Testis (tissue), 3 donors: ENCODE results near the gene RET. TPM values are rescaled to one million over a fixed set of nuclear protein-coding genes. Genes with fewer than 3 reads are reported as not detected.

ENCODE experiments used
- DNase-seq: peaks from one replicate; pipeline ENCODE4 v3.0.0-alpha.2; 2019
- H3K27ac ChIP-seq, 2 donors: fragments of 200-600 bp; sonication (generic); one replicate each; pipeline ENCODE4 v1.5.1; 2019
- H3K27me3 ChIP-seq: fragments of 200-600 bp; sonication (generic); one replicate; pipeline ENCODE4 v1.5.1; 2019
- H3K36me3 ChIP-seq: fragments of 200-600 bp; sonication (generic); one replicate; pipeline ENCODE4 v1.5.1; 2017; ENCODE audit warnings: low read depth; ENCODE audit errors: missing control alignments
- H3K4me1 ChIP-seq: fragments of 200-600 bp; sonication (generic); one replicate; pipeline ENCODE4 v1.5.1; 2019
- H3K4me3 ChIP-seq, 2 donors: fragments of 200-600 bp; sonication (generic); one replicate each; pipeline ENCODE4 v1.5.1; 2017 to 2019
- H3K9me3 ChIP-seq: fragments of 200-600 bp; sonication (generic); one replicate; pipeline ENCODE4 v1.5.1; 2017
- CTCF ChIP-seq, 3 experiments: fragments of 450-650 bp in 2 of 3; fragments of 200-600 bp in 1 of 3; sonication (generic) in 1 of 3; IDR thresholded peaks; one replicate each; pipeline ENCODE4 v1.5.1; 2016 to 2019; ENCODE audit warnings: antibody characterized with exemption in 3 of 3, mild to moderate bottlenecking in 2 of 3, moderate library complexity in 1 of 3
- POLR2A ChIP-seq: fragments of 450-650 bp; IDR thresholded peaks from one replicate; pipeline ENCODE4 v1.6.1; 2017; ENCODE audit warnings: antibody characterized with exemption, mild to moderate bottlenecking, moderate library complexity
- WGBS, 2 donors: methylation state at CpG; one replicate each; pipeline ENCODE4 v1.1.5; 2018; 5-methylcytosine and 5-hydroxymethylcytosine counted together
- intact Hi-C: fragments of 100-400 bp; cut with DNase I; formaldehyde crosslinking; loops from one replicate; pipeline ENCODE4 v1.15.1; 2023; ENCODE audit warnings: low total_unique reads
- polyA plus RNA-seq: library from polyadenylated mRNA; stranded (reverse); fragments of 350-450 nt; fragmentation: Illumina TruSeq; extraction: RNeasy Lipid Tissue Mini Kit (QIAGEN cat#74804); gene quantifications from one replicate; pipeline ENCODE4 v1.2.3, GENCODE V29; 2014; ENCODE audit warnings: low read depth, low replicate concordance; ENCODE audit not compliant: insufficient read depth
- total RNA-seq, 2 donors: library from RNA; depleted of rRNA; stranded (reverse); fragments of >200 nt; gene quantifications; one replicate each; pipeline ENCODE4 v1.2.3, GENCODE V29; 2016

RET gene
- total and polyA plus RNA-seq, 3 donors from 2014 or later = 5.1 to 9.5 (median 7.3) TPM

- DNase-seq = no peak
- 65 to 71% methylated on average over 5 of the region's 5 CpGs for WGBS, 2 donors
- intact Hi-C loops = no loop called here
- H3K4me3 ChIP-seq = no peak overlapping the region
- no peaks in the 10 kb centered on the region for H3K27me3 ChIP-seq
- TF ChIP-seq CTCF (IDR thresholded peaks at IDR 0.05) (no peak), POLR2A (no peak)
- H3K36me3 ChIP-seq = no peaks in the 10 kb centered on the region
- no peaks in the 10 kb centered on the region for H3K4me1 ChIP-seq
- no peak overlapping the region for H3K27ac ChIP-seq
- H3K9me3 ChIP-seq = no peaks in the 10 kb centered on the region
Measured at GRCh38 chr10:43083764-43084163, 6.9 kb downstream of the RET start.

- DNase-seq = no peak
- TF ChIP-seq CTCF (IDR thresholded peaks at IDR 0.05) (no peak), POLR2A (no peak)
- no peaks in the 10 kb centered on the region for H3K36me3 ChIP-seq
- H3K27me3 ChIP-seq = no peaks in the 10 kb centered on the region
- H3K4me1 ChIP-seq = no peaks in the 10 kb centered on the region
- no peak overlapping the region for H3K27ac ChIP-seq
- intact Hi-C loops = no loop called here
- H3K4me3 ChIP-seq = no peak overlapping the region
- H3K9me3 ChIP-seq = no peaks in the 10 kb centered on the region
- WGBS, 2 donors = 68 to 83% methylated on average over 8 to 9 of the region's 9 CpGs
Measured at GRCh38 chr10:43084812-43085211, 7.9 kb downstream of the RET start.

GRCh38 chr10:43086321-43086942 is 9.6 kb downstream of the RET start:
- Histone ChIP-seq H3K27ac (no peak overlapping the region), H3K9me3 (no peaks in the 10 kb centered on the region), H3K36me3 (no peaks in the 10 kb centered on the region), H3K27me3 (no peaks in the 10 kb centered on the region), H3K4me3 (no peak overlapping the region), H3K4me1 (no peaks in the 10 kb centered on the region)
- whole genome bisulfite sequencing, 2 donors = 87 to 90% methylated on average over 2 to 7 of the region's 7 CpGs
- intact Hi-C loops = no loop called here
- DNase-seq = no peak
- TF ChIP-seq POLR2A = no peak
- no peak for TF ChIP-seq CTCF (IDR thresholded peaks at IDR 0.05)

GRCh38 chr10:43089519-43089918 is 12.7 kb downstream of the RET start:
- no peak overlapping the region for H3K4me3 ChIP-seq
- 91 to 92% methylated on average over 9 to 10 of the region's 10 CpGs for WGBS, 2 donors
- DNase-seq = no peak
- no peaks in the 10 kb centered on the region for H3K4me1 ChIP-seq
- no peaks in the 10 kb centered on the region for H3K27me3 ChIP-seq
- intact Hi-C loops = no loop called here
- H3K9me3 ChIP-seq = no peaks in the 10 kb centered on the region
- H3K27ac ChIP-seq = no peak overlapping the region
- TF ChIP-seq POLR2A (no peak), CTCF (IDR thresholded peaks at IDR 0.05) (no peak)
- no peaks in the 10 kb centered on the region for H3K36me3 ChIP-seq

GRCh38 chr10:43090188-43090587 is 13.3 kb downstream of the RET start:
- intact Hi-C loops = no loop called here
- no peaks in the 10 kb centered on the region for H3K36me3 ChIP-seq
- H3K27ac ChIP-seq = no peak overlapping the region
- TF ChIP-seq POLR2A (no peak), CTCF (IDR thresholded peaks at IDR 0.05) (no peak)
- H3K4me3 ChIP-seq = no peak overlapping the region
- H3K4me1 ChIP-seq = no peaks in the 10 kb centered on the region
- no peaks in the 10 kb centered on the region for H3K9me3 ChIP-seq
- no peak for DNase-seq
- no peaks in the 10 kb centered on the region for H3K27me3 ChIP-seq
- 71 to 78% methylated on average over 8 of the region's 8 CpGs for WGBS, 2 donors
